Stimulated activated CD4-positive, alpha-beta T cell treated with anti-CD3 and anti-CD28 coated beads, TNF-alpha, amount 100 ng/mL, for 1 hour (primary cell): ENCODE results near the gene GNAL.
A peak's percentile ranks its signal among the peaks of the same experiment; 100 is the strongest.
"Not testable (repeated sequence)": the region's sequence is repeated elsewhere in the genome, so short reads cannot be mapped to it uniquely, and the experiment has no call there.

Experiments used
- DNase-seq, 3 donors: peaks; one replicate each; pipeline ENCODE4 v3.0.0-alpha.2; 2020; ENCODE audit warnings: low read depth in 3 of 3, low spot score in 1 of 3

Gene GNAL

DNA sequence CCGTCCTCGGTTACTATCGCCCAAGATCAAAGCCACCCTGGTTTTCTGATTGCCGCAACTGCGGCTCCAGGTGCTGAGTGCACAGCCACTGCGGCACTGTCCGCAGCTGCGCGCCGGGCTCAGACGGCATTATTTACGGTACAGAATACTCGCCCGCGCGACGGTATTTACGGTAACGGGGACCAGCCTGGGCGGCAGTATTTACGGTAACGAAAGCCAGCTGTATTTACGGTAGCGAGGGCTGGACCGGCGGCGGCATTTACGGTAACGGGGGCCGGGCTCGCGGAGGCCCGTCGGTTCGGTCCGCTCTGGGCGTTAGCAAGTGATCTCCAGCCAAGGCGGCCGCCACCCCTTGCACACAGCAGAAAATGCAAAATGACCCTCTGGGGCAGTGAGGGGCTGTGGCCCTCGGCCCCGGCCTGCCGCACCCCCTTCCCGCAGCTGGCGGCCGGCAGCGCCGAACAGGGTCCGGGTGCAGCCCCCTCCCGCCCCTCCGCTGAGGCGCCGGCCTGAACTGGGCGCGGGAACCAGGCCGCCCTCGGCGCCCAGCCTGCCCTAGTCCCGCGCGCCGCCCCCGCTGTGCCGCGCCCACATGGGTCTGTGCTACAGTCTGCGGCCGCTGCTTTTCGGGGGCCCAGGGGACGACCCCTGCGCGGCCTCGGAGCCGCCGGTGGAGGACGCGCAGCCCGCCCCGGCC is at the start of gene GNAL:
Gene GNAL, plus strand, starts transcription at position 293 of the 697 bp plus-strand sequence. Its CDS starts 300 bp downstream, at position 593.
- peak in 1 of 3 donors; percentile 37 for DNase-seq

DNA sequence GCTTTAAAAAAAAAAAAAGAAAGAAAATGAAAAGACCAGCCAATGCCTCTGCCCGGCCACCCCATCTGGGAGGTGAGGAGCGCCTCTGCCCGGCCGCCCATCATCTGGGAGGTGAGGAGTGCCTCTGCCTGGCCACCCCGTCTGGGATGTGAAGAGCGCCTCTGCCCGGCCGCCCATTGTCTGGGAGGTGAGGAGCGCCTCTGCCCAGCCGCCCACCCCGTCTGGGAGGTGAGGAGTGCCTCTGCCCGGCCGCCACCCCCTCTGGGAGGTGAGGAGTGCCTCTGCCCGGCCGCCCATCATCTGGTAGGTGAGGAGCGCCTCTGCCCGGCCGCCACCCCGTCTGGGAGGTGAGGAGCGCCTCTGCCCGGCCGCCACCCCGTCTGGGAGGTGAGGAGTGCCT is 41.8 kb upstream of the GNAL start:
- DNase-seq, result not testable (repeated sequence)

DNA sequence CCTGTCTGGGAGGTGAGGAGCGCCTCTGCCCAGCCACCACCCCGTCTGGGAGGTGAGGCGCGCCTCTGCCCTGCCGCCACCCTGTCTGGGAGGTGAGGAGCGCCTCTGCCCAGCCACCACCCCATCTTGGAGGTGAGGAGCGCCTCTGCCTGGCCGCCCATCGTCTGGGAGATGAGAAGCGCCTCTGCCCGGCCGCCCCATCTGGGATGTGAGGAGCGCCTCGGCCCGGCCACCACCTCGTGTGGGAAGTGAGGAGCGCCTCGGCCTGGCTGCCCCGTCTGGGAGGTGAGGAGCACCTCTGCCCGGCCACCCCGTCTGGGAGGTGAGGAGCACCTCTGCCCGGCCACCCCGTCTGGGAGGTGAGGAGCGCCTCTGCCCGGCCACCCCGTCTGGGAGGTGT is 41.3 kb upstream of the GNAL start:
- not testable (repeated sequence) for DNase-seq

DNA sequence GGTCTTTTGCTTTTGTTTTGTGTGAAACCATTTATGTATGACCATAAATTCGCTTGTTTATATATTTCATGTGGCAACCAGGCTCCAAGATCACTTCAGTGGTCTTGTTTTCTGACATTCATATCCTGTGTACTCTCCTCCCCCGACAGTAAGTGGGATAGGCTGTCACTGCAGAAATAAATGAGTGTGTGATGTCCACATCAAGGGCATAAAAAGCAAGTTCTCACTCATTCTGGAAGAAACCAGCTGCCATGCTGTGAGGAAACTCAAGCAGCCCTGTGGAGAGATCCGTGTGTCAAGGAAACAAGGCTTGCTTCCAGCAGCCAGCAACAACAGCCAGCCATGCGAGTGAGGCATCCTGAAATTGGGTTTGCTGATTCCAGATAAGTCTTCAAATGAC is 39.2 kb upstream of the GNAL start:
- no peak for DNase-seq

DNA sequence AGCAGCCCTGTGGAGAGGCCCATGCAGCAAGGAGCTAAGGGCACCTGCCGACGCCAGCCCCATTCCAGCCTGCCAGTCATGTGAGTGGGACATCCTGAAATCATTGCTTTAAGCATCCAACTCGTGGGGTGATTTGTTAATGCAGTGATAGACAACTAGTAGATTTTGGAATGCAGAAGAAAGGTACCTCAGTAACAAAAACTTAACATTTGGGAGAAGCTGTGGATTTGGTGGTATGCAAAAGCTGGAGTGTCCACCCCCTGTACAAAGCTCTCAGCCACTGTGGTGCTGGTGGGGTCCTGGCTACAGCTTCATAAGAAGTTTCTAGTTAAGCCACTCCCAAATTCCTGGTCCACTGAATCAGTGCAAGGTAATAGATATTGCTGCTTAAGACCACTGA is 37.2 kb upstream of the GNAL start:
- no peak for DNase-seq

DNA sequence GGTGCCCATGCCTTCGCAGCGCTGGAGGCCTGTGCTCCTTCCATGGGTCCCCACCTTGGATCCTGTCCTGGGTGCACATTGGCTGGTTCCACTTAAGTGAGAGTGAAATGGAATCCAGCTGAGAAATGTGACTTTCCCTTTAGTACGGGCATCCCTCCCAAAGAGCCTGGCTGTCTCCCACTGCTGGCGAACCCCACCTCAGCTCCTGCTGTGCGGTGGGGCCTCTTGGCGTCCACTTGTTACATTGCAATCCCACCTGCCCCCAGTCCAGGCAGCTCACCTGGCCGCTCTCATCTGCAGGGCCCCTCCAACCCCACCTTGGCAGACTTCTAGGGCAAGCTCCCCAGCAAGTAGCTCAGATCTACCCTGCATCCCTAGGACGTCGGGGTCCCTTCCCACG is 35.5 kb upstream of the GNAL start:
- no peak for DNase-seq

DNA sequence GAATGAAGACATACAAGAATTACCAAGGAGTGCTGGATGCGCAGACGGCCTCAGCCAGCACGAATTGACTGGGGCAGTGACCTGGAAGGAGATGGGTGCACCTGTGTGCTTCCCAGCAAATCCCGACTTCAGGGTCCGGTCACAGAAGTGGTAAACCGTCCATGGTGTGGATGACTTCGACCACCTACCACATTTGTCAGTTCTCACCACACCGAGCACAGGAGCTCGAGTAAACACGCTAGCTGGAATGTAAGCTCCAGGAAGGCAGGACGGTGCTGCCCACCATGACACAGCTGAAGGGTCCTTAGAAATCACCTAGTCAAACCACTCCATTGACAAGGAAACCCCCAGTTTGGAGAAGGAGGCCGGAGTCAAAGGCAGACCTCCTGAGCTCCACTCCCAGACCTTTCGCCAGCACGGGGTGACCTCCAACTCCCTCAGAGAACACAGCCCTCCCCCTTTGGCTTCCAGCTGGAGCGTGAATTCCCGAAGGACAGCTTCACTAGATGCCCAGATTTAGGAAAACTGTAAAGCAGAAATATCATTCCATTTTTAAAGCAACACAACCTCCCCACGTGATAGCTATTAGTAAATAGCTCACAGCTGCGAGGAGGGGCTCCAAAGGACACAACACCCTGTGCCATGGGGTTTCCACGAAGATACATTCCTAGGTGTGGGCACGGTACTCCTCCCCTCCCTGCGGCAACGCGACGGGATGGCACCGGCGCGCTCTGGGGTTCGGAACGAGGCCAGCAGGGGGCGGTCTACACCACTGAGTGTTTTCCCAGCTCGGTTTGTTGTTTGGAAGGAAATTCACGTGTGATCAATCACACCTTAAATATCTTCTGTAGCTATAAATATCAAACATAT is 34.1 kb upstream of the GNAL start:
- DNase-seq, result peak in 1 of 3 donors; percentile 27

DNA sequence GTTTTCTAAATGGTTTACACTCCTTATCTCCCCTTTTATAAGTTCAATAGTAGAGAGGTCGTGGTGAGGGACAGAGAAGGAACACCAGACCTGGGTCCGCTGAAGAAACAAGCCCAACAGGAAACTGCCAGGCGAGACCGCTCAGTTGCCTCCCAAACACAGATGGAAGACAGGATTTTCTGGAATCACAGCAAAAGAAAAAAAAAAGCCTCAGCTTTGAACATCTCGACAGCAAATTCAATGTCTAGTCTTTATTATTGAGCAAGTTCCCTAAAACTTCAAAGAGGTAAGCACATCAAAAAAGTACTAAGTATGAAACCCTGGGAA is 33.5 kb upstream of the GNAL start:
- no peak for DNase-seq

DNA sequence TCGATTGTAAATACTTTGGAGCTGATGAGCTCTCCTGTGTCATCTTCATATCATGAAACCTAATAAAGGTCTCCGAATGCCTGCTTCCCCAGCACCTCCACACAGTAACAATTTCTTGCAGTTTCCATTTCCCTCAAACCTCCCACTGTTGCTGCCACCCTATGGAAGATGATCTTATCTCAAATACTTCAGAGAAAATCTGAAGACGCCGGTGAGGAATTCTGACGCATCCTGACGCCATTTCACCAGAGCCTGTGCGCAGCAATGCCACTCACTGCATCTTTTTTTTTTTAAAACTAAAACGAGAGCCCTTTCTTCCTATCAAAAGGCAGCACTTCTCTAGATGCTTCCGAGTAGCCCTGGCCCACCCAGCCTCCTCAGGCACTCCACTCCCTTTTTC is 31.9 kb upstream of the GNAL start:
- DNase-seq, result no peak

DNA sequence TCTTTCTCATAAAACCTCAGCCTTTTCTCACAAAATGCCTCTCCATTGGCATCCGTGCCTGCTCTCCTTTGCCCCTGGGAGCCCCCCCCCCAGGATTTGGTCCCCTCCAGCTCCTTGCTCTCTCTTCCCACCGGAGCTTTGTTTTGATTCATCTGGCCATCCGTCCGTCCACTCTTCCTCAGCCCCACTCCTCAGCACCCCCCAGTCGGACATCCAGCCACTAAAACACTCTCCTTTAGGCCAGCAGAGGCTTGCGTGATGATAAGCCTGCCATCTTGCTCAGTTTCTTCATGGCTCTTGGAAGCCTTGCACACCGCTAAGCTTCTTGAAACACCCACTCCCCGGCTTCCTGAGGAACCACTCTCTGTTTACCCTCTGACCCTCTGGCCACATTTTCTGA is 31.5 kb upstream of the GNAL start:
- no peak for DNase-seq

DNA sequence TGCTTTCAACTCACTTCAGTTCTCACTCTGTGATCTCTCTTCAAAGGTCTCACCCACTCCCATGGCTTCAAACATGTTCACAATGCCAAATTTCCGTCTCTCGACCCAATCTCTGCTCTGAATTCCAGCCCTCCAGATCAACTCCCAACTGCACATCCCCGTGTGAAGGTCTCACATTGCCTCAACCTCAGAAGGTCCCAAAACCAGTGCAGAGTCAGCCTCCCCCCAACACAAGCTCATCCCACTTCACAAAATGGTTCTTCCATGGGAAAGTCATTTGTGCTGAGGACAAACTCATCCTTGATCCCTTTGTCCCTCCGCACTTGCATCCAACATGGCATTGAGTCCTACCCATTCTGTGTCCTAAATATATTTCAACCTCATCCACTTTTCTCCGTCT is 31.0 kb upstream of the GNAL start:
- no peak for DNase-seq

DNA sequence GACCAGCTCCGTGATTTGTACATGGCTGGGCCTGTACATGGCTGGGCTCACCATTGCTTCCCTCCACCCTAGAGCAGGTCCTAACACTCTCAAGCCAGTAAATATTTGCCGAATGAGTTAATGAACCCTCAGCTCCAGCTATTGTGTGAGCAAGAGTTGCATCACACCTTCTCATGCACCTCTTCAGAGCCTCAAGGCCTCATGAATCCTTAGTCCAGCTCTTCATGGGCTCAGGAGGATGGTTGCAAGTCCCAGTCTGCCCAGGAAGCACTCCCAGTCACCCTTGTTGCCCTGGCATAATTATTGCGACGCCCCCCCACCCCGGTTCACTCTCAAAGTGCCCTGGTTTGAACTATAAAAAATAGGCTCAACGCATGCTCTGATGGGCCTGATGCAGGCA is 30.1 kb upstream of the GNAL start:
- DNase-seq, result no peak

DNA sequence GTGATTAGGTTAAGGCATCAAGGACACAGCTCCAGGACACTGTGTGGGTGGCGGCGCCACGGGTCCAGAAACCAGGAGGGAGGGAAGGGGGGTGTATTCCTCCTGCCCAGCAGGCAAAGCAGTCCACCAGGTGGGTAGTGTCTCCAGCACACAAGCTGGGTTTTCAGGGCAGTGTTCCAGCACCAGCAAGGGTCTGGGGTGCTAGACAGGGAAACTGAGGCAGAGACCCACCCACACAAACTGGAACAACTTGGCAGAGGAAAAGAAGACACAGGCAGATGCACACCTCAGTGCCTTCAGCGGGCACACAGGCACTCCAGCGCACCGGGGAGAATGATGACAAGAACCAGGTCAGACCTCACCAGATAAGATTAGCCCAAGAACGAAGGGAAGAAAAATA is 28.4 kb upstream of the GNAL start:
- no peak for DNase-seq

DNA sequence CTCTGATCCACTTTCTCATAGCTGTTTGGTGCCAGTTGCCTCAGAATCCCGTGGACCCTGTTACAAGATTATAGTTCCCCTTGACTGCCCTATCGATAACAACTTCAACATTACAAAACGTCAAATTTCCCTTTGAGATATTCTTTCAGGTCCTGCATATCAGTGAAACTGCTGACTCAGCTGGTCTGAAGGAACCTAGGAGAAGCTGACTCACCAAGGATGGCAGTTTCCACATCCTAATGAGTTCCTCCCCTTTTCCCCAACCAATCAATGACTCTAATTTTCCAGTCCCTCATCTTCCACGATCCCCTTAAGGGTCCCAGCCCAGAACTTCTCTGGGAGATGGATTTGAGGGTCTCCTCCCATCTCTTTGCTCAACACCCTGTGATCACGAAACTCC is 27.6 kb upstream of the GNAL start:
- no peak for DNase-seq

DNA sequence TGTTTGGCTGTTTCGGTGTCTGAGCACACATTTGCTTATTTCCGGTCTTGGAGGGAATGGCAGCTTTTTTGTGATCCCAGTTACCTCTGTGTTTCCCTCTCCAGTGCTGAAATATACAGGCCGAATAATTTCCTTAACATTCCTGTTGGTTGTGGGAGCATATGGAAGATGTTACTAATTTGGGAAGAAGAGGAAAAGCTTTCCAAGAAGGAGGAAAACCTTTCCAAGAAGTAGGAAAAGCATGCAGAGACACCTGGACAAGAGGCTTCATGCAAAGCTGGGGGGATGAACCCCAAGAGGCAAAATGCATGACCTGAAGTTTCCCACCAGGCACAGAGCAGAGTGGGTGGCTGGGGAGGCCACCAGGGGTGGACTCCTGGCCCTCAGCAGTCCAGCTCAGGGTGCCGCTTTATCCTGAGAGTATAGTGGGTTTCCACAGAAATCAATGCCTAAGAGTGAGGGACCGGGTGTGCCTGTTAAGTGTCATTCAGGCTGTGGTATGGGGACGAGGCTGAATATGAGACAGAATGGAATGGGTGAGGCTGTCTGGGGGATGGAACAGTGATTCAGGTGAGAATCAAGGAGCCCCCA is 25.5 kb upstream of the GNAL start:
- DNase-seq, result no peak

DNA sequence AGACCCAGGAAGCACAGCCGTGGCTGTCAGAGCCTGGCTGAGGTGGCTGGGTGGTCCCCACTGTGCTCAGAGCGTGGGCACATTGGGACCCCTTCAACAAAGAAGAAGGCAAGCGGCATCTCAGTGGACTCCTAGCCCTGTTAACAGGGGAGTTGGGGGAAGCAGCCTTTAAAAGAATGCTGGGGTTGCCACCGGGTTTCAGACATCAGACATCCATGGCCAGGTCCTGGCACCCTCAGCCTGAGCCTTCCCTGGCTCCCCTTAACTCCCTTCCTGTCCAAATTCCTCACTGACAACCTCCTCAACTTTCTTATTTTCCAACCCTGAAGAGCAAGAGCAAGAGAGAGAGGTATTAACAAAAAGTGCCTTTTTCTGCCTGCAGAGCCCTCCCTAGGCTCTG is 24.8 kb upstream of the GNAL start:
- no peak for DNase-seq

DNA sequence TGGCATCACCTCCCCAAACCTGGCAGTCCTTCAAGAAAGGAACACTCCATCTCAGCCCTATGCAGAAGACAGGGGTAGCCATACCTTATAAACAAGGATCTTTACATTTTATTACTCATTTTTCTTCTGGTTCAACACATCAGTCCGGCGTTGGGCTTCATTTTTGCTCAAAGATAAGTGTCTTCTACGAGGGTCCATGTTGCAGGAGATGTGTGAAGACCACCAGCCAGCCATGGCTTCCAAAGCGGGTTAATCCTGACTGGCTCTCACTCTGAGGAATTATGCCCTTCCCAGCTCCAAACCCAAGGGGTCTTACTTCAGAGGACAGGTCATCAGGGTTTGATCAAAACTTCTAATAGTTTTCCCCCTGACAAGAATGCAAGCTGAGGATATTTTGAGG is 23.9 kb upstream of the GNAL start:
- no peak for DNase-seq

DNA sequence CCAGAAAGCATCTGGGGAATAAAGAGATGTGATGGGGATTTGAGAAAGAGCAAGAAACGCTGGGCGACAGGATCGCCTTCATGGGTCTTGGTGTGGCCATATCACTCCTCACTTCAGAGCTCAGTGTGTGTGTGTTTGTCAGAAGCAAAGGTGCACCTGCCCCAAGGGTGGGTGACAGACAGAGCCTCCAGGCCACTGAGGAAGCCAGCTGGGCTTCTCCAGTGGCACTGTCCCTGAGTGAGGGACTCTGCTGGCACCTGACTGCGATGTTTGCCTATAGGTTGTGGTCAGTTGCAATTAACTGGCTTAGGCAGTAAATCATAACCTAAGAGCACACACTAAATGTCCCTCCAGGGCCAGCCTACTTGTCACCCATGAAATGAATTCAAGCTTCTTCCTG is 23.5 kb upstream of the GNAL start:
- DNase-seq, result no peak

DNA sequence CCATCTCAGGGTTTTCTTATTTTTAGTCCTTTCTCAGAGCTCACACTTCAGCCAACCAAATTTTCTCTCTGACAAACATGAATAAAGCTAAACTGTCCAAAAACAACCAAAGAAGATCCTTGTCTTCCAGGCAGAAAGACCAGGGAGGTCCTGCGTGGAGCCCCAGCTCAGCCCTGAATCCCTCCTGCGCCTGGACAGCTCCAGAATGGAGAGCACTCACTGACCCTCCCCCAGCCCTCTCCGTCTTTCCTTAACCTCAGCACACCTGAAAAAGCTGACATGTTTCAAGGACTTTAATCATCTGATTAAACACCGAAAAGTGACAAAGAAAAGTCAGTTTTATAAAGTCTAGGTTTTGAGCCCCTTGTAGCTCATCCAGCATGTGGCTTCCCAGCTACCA is 22.9 kb upstream of the GNAL start:
- DNase-seq, result no peak

DNA sequence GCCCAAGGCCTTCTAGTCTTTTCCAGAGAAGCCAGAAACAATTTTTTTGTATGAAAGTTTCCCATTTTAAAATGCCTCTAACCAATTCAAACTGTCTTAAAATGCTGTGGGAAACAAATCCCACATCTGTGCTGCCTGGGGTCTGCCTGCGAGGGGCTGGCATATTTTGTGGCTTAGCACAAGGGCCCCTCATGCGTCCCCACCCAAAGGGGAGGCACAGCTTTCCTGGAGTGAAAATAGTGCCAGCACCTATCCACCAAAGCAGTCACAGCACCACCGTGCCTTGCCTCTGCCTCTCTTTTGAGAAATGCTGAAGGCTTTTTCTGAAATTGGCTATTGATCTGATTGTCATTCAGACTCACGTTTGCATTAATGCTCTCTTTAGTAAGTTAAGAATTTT is 22.2 kb upstream of the GNAL start:
- DNase-seq, result no peak

DNA sequence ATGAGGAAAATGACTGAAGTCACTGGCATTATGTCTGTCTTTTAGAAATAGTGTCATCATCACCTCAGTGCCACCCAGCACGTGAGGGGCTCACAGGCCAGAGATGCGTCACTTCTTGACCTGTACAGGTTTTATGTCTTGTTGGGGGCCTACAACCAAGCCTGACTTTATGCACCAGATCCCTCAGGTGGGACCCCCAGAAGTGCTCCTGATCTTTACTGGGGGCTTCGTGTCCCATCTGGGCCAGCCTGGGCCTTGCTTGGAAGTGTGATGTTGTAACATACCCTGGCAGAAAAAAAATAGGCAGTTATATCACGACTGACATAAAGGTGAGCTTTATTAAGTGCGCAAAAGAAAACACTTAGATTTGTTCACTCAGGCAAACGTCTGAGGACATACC is 21.5 kb upstream of the GNAL start:
- no peak for DNase-seq

DNA sequence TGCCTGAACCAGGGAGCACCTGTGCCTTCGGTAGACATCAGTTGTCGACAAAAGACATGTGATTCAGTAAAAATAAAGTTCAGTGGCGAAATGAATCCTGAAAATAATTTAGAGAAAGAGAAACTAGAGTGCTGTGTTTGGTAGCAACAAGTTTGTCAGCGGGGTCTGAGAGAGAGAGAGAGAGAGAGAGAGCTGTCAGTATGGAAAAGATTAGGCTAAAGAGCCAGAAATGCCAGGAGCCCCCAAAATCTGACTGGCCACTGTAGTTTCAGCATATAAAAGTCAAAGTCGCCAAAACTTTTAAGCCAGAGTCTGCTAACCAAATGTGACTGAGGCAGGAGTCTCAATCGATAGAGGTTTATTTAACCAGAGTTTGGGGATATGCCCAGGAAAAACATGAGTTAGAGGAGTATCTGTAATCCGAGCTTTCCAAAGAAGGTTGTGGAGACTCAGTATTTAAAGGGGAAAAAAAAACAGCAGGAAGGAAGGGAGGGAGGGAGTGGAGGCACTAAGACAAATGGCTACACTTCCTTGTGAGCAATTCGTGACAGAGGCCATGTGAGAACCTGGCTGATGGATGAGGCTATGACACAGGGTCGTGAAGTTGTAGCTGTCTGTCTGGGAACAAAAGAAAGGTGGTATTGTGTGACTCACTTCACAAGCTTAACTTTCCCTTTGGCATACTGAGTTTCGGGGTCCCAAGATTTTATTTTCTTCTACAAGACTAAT is 20.5 kb upstream of the GNAL start:
- no peak for DNase-seq
